ENCODE data around the gene SYDE2.
"Not testable (repeated sequence)": the region's sequence is repeated elsewhere in the genome, so short reads cannot be mapped to it uniquely, and the experiment has no call there.

SYDE2 gene

DNA sequence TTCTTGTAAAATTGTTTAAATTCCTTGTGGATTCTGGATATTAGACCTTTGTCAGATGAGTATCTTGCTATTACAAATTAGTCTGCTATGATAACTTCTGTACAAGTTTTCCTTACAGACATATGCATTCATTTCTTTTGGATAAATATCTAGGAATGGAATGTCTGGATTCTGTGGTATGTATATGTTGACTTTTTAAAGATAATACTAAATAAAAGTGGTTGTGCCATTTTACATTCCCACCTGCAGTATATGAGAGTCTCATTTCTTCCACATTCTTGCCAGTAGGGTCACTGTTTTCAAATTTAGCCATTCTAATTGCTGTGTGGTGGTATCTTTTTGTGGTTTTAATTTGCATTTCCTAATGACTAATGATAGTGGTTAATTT, 53.9 kb downstream of the SYDE2 start:
- TF ChIP-seq, protein P1, sequence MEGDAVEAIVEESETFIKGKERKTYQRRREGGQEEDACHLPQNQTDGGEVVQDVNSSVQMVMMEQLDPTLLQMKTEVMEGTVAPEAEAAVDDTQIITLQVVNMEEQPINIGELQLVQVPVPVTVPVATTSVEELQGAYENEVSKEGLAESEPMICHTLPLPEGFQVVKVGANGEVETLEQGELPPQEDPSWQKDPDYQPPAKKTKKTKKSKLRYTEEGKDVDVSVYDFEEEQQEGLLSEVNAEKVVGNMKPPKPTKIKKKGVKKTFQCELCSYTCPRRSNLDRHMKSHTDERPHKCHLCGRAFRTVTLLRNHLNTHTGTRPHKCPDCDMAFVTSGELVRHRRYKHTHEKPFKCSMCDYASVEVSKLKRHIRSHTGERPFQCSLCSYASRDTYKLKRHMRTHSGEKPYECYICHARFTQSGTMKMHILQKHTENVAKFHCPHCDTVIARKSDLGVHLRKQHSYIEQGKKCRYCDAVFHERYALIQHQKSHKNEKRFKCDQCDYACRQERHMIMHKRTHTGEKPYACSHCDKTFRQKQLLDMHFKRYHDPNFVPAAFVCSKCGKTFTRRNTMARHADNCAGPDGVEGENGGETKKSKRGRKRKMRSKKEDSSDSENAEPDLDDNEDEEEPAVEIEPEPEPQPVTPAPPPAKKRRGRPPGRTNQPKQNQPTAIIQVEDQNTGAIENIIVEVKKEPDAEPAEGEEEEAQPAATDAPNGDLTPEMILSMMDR (IDR thresholded peaks at IDR 0.05; ENCODE audit: control extremely low read depth, extremely low read depth, low read depth, missing control alignments): no peak
- no peak for DNase-seq (ENCODE audit: extremely low spot score)
- ChIA-PET POLR2A (no interaction called here), CTCF (no interaction called here)

DNA sequence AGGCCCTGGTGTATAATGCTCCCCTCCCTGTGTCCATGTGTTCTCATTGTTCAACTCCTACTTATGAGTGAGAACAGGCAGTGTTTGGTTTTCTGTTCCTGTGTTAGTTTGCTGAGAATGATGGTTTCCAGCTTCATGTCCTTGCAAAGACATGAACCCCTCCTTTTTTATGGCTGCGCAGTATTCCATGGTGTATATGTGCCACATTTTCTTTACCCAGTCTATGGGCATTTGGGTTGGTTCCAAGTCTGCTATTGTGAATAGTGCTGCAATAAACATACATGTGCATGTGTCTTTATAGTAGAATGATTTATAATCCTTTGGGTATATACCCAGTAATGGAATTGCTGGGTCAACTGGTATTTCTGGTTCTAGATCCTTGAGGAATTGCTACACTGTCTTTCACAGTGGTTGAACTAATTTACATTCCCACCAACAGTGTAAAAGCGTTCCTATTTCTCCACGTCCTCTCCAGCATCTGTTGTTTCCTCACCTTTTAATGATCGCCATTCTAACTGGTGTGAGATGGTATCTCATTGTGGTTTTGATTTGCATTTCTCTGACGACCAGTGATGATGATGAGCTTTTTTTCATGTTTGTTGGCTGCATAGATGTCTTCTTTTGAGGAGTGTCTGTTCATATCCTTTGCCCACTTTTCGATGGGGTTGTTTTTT, 54.4 kb downstream of the SYDE2 start:
- DNase-seq (ENCODE audit: extremely low spot score); POLR2A ChIA-PET; CTCF ChIA-PET: not testable (repeated sequence)

DNA sequence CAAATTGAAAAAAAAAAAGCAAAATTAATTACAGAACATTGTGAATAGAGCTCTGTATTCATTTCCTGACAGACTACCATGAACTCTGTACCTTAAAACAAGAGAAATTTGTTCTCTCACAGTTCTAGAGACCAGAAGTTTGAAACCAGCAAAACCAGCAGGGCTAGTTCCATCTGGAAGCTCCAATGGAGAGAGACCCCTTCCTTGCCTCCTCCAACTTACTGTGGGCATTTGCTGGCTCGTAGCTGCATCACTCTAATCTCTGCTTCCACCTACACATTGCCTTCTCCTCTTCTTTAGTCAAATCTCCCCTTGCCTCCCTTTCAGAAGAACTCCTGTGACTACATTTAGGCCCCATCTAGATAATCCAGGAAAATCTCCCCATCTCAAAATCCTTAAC, 56.5 kb downstream of the SYDE2 start:
- DNase-seq (ENCODE audit: extremely low spot score): no peak
- TF ChIP-seq, protein P1 (IDR thresholded peaks at IDR 0.05; ENCODE audit: control extremely low read depth, extremely low read depth, low read depth, missing control alignments): no peak
- CTCF ChIA-PET: interaction anchor here (1.3 kb wide), 1 partner anchor 10 kb away, joined by 4 read pairs; no protein-coding TSS in a partner anchor
- POLR2A ChIA-PET: no interaction called here

DNA sequence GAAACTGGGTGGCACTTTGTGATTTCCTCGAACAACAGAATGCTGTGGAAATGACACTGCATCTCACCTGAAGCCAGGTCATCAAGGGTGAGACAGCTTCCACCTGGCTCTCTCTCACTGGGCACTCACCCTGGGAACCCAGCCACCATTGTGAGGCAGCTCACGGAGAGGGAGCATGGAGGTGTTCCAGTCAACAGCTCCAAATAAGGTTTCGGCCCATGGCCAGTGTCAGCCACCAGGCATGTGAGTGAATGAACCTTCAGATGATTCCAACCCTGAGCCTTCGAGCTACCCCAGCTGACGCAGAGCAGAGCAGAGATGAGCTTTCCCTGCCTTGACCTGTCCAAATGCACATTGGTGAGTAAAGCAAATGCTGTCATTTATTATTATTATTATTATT, 58.1 kb downstream of the SYDE2 start:
- TF ChIP-seq, protein P1 (IDR thresholded peaks at IDR 0.05; ENCODE audit: control extremely low read depth, extremely low read depth, low read depth, missing control alignments): no peak
- ChIA-PET CTCF (interaction anchor here (0.8 to 1.1 kb wide), 3 partner anchors 12 to 198 kb away, joined by 3 read pairs; no protein-coding TSS in a partner anchor), POLR2A (no interaction called here)
- DNase-seq (ENCODE audit: extremely low spot score): no peak

DNA sequence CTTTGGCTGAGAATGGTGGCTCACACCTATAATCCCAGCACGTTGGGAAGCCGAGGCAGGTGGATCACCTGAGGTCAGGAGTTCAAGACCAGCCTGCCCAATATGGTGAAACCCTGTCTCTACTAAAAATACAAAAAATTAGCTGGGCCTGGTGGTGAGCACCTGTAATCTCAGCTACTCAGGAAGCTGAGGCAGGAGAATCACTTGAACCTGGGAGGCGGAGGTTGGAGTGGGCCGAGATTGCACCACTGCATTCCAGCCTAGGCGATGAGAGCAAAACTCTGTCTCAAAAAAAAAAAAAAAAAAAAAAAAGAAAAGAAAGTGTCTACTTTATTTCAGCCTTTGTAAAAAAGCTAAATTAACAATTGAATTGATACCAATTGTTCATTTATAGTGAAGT, 62.4 kb downstream of the SYDE2 start:
- not testable (repeated sequence) for DNase-seq (ENCODE audit: extremely low spot score)
- POLR2A ChIA-PET: interaction anchor here (0.6 kb wide), 1 partner anchor 51 kb away, joined by 10 read pairs; no protein-coding TSS in a partner anchor
- CTCF ChIA-PET: interaction anchor here (1.4 to 2.5 kb wide), 3 partner anchors 9 to 121 kb away, joined by 4 to 6 read pairs (median 4); partner anchors contain the start of gene C1orf52

DNA sequence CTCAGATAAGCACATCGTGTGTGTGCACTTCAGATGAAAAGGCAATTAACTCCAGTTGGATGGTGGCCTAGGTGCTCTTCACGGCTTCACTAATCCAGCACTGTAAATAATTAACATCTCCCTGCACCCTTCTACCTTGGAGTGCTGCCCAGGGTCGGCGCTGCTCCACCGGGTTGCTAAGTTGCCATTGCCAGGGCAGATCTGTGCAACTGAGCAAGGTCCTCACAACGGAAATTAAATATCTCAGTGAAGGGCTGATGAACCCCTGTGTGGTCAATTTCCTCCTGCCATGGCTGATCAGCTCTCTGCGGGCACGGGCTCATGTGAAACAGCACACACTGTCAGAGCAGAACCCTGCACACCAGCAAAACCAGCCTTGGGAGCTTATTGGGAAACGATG, 63.2 kb downstream of the SYDE2 start:
- ChIA-PET POLR2A (no interaction called here), CTCF (interaction anchor here (1.7 to 2.5 kb wide), 2 partner anchors 9 to 29 kb away, joined by 4 to 6 read pairs; no protein-coding TSS in a partner anchor)
- TF ChIP-seq, protein P1 (IDR thresholded peaks at IDR 0.05; ENCODE audit: control extremely low read depth, extremely low read depth, low read depth, missing control alignments): no peak
- no peak for DNase-seq (ENCODE audit: extremely low spot score)

DNA sequence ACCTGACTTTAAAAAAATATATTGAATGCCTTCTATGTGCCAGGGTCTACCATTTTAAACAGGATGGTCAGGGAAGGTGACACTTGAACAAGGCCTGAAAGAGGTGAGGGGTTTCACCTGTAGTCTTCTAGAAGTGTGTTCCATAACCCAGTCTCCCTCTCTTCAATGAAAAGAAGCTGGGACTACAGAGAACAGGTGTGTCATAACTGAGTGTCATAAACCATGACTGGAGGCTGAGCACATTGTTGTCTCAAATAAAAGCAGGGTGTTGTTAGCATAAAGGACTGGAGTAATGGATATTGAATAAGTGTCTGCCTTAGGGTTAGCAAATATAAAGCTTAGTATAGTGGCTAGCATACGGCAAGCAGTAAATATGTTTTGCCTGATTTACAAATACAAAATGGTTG, 65.4 kb downstream of the SYDE2 start:
- POLR2A ChIA-PET: no interaction called here

More for the DNA sequence above, 65.4 kb downstream of the SYDE2 start:
- no peak for DNase-seq (ENCODE audit: extremely low spot score)
- CTCF ChIA-PET: interaction anchor here (1.0 kb wide), 1 partner anchor 9 kb away, joined by 3 read pairs; no protein-coding TSS in a partner anchor
- TF ChIP-seq, protein P1 (IDR thresholded peaks at IDR 0.05; ENCODE audit: control extremely low read depth, extremely low read depth, low read depth, missing control alignments): no peak

All from GM10248 (cell line).